Stimulated activated CD8-positive, alpha-beta memory T cell treated with anti-CD3 and anti-CD28 coated beads, Interleukin-12 subunit alpha, Interleukin-12 subunit beta, amount 100 ng/mL, for 24 hours (primary cell): ENCODE measurements around the gene YWHAH.

Experiments used
- DNase-seq: peaks from one replicate; pipeline ENCODE4 v3.0.0-alpha.2; 2020; ENCODE audit errors: extremely low read depth

YWHAH gene

DNA sequence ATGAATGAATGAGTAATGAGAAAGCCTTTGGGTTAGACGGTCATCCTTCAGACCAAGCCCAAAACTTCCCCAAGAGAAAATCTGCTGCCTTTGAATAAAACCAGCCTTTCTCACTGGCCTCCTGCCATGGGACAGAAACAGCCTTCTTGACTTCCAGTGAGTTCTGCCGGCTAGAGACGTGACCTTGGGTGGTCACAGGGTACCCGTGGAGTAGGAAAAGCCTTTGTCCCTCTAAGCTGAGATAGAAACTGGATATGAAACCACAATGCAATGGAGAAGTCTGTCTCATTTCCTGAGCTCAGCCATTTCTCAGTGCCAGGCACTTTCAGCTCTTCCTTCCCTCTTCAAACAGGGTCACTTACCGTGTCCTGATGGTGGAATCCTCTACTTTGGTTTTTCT is 21.2 kb upstream of the YWHAH start:
- DNase-seq = no peak

DNA sequence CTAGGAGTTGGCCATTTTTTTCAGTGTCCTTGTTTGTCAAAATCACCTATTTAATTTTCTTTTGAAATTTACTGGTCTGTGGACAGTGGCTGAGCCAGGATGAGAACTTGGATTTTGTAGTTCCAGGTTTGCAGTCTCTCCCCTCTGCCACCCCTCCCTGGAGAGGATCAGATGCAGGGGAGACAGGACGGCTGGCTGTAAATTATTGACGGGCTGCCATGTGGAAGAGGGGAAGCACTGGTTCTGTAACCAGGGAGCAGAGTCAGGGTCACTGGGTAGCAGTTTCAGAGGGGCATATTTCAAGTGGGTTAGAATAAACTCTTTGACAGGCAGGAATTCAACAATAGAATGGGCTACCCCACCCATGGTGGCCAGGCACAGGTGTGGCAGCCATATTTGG is 20.6 kb upstream of the YWHAH start:
- DNase-seq = no peak

DNA sequence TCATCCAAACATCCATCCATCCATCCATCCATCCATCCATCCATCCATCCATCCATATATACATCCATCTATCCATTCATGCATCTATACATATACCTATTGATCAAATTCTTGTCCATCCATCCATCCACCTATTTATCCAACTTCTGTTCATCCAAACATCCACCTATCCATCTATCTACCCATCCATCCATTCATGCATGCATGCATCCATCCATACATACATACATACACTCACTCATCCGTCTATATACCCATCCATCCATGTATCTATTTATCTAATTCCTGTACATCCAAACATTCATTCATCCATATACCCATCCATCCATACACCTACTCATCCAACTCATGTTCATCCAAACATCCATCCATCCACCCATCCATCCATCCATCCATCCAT is 19.3 kb upstream of the YWHAH start:
- DNase-seq = no peak

DNA sequence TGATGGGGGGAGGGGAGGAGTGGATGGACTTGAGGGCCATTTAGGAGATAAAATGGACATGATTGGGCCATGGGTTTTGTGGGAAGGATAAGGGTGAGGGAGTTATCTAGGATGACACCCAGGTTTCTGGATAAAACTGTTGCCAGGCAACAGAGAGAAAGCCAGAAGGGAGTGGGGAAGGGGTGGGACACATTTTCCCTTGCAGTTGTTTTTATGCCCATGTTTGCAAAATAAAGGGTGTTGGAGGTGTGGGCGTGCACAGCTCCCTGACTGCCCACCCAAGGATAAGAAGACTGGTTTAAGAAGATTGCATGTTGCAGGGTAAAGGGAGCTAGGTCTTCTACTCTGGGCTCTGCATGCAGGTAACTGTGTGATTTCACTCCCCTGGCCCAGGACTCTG is 18.3 kb upstream of the YWHAH start:
- no peak for DNase-seq

DNA sequence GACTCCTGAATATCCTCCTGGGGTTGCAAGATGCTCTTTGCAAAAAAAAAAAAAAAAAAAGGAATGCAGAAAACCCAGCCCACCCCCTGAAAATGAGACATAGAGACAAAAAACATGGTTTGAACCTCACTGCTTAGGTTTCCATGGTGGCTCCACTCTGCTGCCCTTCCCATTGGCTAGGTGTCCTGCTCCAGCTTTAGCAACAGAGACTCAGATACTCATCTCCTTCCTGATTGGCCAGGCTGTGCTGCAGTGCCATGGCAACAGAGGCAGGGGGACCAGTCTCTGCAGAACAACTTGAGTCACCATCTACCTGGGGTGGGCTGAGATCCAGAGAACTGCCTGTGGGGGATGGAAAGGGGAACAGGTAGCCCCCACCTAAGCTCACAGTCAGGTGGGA is 17.4 kb upstream of the YWHAH start:
- no peak for DNase-seq

DNA sequence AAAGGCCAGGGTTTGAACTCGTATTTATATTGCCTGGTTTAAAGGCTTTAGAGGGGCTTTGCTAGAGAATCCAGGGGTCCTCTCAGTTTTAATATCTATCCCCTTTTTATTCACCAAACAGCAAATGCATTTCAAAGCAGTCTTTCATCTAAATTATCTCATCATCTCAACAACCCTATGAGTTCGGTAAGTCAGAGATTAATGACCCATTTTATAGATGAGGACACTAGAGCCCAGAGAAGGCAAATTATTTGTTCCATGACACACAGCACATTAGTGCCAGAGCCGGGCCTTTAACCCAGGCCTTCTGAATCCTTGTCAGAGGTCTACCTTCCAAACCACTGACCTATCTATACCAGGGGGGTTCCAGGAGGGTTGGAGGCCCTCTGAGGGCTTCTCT is 16.8 kb upstream of the YWHAH start:
- no peak for DNase-seq

DNA sequence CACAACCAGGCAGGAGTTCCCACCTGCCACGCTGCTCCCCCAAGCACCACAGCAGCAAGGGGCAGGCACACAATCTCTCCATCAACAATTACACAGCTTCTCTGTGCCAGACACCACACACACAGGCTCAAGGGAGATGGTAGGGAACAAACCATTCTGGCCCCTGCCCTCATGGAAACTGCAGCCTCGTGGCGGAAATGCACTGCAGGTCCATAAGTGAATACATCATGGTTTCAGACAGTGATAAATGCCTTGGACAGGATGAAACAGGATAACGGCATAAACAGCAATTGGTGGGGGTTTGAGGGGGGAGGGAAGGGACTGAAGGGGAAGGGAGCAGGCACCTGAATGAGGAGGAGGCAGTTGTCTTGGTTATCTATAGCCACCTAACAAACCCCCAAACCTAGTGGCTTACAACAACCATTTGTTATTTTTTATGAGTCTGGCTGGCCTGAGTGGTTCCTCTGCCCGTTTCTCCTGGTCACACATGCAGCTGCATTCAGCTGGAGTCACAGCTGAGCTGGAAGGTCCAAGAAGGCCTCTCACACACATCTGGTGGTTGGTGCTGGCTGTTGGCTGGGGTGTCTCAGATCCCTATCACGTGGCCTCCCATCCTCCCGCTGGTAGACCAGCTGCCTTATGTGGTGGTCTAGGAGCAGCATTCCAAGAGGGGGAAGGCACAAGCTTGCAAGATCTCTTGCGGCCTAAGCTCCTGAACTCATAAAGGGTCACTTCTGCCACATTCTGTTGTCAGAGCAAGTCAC is 15.0 kb upstream of the YWHAH start:
- no peak for DNase-seq

DNA sequence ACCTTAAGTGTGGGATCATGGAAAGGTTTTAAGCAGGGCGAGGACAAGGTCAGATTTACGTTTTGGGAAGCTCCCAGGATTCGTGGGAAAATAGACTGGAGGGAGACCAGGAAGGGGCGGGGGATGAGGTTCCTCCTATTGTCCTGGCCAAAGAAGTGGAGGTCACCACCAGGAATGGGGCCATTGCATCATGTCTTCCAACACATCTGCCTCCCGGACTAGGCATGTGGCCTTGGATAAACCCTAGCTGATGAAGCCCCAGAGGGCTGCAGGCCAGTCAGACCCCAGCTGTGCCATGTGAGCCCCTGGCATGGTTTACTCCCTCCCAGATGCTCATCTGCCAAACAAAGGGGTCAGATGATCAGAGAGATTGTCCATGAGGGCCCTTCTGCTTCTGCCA is 11.5 kb upstream of the YWHAH start:
- no peak for DNase-seq

DNA sequence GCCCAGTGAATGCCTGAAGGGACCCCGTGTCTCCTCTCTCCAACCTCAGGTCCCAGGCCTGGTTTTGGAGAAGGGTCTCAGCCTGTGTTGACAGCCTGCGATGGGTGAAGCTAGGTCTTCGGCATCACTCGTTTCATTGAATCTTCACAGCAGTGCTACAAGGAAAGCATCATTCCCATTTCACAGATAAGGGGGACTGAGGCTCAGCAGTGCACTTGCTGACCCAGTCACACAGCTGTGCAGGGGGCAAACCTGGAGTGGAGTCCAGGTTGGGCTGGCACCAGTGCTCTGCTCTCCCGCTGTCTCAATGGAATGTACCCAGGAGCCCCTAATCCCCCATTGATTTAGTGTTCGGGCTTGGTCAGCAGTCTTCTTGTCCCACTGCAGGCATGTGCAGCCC is 10.9 kb upstream of the YWHAH start:
- DNase-seq = no peak

DNA sequence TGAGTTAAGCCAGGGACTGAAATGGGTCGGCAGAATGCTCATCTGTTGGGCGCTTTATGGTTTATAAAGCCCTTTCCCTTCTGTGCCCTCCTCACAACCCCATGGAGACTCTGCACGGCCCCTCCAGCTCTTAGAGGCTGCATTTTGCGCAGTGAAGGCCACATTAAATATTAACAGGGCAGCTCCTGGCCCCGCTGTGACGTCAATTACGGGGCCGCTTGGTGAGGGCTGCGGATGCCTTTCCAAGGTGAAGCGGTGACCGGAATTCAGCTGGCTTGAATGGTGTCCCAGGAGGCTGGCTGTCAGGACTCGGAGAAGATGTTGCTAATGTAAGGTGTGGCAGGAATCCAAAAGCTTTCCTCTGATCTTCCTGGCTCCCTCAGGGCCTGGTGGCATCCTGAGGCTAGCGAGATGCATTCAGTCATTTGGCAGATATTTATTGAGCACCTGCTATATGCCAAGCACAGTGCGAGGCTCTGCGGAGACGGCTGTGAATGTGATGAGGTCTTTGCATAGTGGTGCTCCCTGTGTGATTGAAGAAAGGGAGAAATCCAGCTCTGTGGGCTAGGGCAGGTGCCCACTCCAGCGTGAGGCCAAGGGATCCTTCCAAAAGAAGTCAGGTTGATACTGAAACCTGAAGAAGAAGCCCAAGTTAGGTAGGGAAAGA is 10.4 kb upstream of the YWHAH start:
- no peak for DNase-seq

DNA sequence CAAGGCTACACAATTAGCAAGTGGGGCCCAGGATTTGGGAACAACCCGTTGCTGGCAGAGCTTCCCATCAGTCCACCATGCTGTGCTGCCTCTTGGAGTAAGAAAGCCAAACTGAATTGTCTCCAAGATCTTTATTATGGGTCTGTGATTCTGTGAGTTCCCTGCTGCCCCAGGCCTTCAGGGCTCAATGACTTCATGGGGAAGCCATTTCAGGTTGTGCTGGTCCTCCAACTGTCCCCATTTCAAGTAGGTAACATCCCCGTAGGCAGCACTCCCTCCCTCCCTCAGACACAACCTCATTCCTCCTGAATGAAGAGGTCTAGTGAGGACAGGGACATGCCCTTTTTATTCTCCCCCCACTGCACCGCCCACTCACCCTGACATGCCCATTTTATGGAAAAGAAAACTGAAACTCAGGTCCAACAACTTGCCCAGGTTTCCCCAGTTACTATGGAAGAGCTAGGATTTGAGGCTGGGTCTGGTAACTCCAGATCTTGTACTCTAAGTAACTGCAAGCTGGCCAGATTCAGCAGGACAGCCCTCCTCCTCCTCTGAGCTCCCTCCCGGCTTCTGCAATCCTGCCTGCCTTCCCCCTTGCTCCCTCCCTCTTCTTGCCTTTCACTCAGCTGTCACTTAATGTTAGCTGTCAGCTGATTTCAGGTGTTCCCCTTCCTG is 8.2 kb upstream of the YWHAH start:
- no peak for DNase-seq

DNA sequence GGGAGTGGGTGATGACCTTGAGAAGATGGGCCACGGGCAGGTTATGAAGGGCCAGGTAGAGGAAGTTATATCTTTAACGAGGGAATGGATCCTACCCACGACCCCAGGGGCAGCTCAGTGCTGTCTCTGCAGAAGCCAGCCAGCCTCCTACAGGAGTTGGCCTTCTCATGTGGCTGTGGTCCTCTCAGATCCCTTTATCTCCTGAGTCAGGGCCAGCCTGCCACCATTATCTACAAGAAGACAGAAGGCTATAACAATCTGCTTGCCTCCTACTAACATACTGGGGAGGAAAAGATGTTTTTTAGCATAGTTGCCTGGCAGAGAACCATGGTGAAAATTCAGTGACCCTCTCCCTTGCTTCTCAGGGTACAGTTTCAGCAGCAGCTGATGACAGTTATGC is 7.0 kb upstream of the YWHAH start:
- no peak for DNase-seq

DNA sequence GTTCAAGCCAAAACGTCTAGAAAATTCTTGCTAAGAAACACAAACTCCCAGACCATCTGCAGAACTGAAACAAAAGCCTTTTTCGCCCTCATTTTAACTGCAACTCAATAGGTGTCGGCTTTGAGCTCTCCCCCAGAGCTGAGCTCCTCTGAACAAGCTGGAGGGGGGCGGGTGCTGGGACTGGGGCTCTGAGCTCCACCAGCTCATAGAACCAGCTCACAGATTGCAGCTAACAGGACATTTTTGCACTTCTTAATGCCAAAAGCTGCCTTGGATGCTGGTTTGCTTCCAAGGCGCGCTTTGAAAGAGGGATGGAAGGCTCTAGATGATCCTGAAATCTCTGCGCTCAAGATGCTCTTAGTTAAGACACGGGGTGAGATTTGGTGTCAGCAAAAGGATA is 6.0 kb upstream of the YWHAH start:
- DNase-seq = no peak

DNA sequence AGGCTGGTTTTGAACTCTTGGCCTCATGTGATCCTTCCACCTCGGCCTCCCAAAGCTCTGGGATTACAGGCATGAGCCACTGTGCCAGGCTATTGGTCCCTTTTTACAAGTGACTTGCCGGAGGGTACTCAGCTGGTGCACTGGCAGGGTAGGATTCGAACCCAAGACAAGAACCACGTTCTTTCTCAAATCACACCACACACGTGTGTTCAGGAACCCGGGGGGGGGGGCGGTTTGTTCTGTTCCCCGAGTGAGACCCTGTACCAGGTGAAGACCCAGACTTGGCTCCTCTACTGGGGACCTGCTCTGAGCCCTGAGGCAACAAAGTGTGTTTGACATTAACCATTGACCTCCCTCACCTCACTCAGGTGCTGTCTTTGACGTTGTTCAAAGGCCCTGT is 3.8 kb upstream of the YWHAH start:
- DNase-seq = no peak

DNA sequence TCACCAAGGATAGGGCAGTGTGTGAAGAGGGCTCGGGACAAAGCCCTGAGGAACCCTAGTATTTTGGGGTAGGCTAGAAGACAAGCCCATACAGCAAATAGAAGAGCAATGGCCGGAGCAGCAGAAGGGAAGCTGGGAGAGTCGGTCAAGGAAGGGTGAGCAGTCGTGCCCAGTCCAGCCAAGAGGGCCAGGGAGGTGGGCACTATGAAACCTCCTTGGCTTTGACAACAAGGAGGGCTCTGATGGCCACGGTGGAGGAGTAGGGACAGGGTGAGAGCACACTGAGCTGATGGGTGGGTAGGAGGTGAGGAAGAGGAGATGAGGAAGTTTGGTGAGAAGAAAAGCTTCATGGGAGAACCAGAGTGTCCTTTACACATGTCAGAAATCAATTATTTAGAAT is 2.2 kb upstream of the YWHAH start:
- no peak for DNase-seq

DNA sequence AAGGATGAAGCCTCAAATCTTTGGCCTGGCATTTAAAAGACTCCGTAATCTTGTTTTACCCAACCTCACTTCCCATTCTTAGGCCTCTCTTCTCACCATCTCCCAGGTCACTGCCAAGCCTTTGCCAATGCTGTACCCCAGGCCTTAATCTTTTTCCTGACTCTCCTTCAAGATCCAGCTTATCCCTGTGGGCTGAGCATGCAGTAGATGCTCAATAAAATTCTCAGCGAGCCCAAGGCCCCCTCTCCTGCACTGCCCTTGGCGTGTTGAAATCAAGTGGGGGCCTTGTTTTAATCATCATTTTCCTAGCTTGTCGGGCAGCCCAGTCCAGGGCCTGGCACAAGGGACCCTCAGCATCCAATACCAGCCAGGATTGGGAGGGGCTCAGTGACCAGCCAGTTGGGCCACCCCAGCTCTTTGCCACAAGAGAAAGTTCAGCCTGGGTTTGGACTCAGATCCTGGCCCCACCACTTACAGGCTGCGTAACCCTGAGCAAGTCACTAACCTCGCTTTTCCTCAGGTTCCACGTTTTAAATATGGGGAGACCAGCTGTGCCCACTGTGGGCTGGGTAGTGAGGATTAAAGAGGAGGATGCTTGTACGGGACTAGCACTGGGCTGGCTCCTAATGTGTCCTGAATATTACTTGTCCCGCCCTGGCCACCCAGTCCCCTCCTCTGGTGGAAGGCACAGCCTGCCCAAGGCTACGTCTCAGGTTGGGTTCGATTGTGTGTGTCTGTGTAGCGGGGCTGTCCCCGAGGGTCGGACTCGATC is 943 bp upstream of the YWHAH start:
- no peak for DNase-seq

DNA sequence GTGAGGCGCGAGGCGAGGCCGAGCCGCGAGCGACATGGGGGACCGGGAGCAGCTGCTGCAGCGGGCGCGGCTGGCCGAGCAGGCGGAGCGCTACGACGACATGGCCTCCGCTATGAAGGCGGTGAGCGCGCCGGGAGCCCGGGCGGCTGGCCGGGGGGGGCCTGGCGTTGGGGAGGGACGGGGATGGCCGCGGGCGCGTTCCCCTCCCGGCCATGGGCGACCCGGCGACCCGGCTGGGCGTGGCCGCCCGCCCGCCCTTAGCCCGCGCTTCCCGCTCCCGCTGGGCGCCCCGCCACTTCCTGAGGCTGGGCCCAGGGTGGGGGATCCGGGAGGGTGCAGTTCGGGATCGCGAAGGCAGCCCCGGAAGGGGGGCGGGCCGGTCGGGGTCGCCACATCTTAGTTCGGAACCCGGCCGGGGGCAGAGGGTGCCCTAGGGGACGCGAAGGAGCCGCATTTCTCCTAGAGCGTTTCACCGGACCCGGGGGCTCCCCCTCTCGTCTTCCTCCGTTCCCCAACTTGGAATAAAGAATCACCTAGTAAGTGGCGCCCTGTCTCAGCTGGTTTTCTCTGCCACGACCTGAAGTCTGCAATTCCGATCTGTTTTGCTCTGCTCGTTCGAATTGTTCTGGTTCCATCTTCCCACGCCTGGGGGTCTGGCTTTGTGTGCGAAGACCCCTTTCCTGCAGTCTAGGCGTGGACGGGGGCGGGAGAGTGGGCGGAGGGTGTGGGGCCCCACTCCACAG is 536 bp downstream of the YWHAH start:
- DNase-seq = no peak

DNA sequence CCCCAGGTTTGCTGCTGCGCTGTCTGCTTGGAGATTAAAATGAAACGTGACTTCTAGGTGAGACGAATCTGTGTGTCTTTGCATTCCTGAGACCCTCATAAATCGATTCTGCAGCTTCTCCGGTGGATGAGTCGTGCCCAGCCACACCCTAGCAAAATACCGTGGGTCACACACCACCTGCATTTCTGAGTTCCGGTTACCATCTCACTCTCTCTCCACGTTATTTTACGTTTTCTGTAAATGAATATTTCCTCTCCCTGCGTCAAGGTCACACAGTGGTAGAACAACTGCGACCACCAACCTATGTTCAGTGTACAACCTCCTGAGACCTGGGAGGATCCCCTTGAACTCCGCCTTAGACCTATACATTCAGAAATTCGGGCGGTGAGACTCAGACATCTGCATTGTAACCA is 1.1 kb downstream of the YWHAH start:
- DNase-seq = no peak

DNA sequence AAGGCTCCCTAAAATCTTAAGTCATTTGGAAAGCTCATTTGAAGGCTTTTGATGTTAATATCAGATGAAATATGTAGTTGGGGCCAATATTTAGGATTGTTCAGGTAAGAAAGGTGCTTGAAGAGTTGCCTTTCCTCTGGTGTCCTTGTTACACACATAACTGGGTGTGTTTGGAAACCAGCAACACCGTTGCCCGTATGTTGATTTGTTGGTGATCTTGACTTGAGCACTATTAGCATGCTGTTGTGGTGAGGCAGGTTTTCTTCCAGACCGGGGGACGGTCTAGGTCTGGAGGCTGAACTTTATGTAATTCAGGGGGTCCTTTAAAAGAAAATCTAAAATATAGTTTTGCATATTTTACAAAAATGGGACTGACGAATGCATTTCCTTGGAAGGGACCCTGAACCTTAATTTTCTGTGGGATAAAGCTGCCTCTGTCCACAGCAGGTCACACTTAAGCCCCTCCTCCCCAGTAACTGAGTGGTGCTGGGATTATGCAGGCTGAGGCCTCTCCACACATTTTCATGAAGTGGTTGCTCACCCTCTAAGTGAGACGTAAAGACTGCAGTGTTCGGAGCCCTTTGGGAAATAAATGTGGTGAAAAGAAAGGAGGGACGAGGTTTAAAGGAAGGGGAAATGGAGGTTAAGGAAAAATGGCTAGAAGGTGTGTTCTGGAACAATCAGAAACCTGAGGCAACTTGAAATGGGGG is 1.8 kb downstream of the YWHAH start:
- no peak for DNase-seq

DNA sequence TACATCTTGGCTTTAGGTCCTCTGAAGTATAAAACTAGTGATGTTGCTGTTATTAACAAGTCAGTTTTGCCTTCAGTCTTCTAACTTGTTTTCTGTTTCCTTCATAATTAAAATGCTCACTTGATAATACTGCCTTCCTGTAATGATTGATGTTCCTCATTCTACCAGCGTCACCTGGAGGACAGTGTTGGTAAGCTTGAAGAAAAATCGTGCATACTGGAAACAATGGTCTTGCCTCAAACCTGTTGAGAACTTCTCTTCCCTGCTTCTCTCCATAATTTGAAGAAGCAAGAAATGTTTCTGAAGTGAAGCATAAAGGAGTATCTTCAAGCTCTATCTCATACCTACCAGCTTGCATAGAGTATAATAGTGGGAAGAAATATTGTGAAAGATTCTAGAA is 3.0 kb downstream of the YWHAH start:
- DNase-seq = no peak

DNA sequence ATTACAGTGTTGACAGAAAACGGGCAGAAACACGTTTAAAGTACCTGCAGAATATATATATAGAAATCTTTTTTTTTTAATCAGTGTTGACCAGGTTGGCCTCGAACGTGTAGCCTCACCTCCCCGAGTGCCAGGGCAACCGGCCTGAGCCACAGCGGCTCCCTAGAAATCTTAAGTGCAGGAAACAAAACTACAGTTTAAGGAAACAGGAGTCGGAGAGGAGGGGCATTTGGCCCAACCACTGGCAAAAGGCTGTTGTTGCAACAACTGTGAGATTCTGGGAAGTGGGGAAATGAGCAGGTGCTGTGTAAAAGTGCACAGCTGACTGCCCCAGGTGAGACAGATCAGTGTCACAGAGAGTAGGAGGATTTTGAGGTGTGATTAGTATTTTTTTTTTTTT is 3.7 kb downstream of the YWHAH start:
- DNase-seq = no peak
